ENCODE measurements around the gene PLEKHG4B. TPM values are rescaled to one million over a fixed set of nuclear protein-coding genes. Genes with fewer than 3 reads are reported as not detected.

The PLEKHG4B gene
- total RNA-seq, 1 donor from 2014 or later: not detected

- no peak for DNase-seq (ENCODE audit: low spot score in 2 of 2)
- H3K36me3 ChIP-seq: no peaks in the 10 kb centered on the region
- intact Hi-C loops (cut with DNase I): no loop called here
- TF ChIP-seq CTCF (IDR thresholded peaks at IDR 0.05): no peak
- peaks cover 0 to 7% of the 10 kb centered on the region in 2 donors for H3K9me3 ChIP-seq
- no peak overlapping the region for H3K27ac ChIP-seq
- H3K4me1 ChIP-seq: no peaks in the 10 kb centered on the region
- no peak overlapping the region for H3K4me3 ChIP-seq
- H3K27me3 ChIP-seq: no peaks in the 10 kb centered on the region
Measured at GRCh38 chr5:142246-142810, 50.4 kb downstream of the PLEKHG4B start.

GRCh38 chr5:143041-143440 lies 51.1 kb downstream of the PLEKHG4B start:
- Histone ChIP-seq H3K4me1 (no peaks in the 10 kb centered on the region), H3K27me3 (no peaks in the 10 kb centered on the region), H3K9me3 (peaks cover 6 to 7% of the 10 kb centered on the region in 2 donors), H3K36me3 (no peaks in the 10 kb centered on the region), H3K4me3 (no peak overlapping the region), H3K27ac (no peak overlapping the region)
- no peak for TF ChIP-seq CTCF (IDR thresholded peaks at IDR 0.05)
- peak in 1 of 2 donors; percentile 60 for DNase-seq (ENCODE audit: low spot score in 2 of 2)
- intact Hi-C loops (cut with DNase I): no loop called here

GRCh38 chr5:144941-145340 lies 53.0 kb downstream of the PLEKHG4B start:
- Histone ChIP-seq H3K4me3 (no peak overlapping the region), H3K4me1 (no peaks in the 10 kb centered on the region), H3K27me3 (no peaks in the 10 kb centered on the region), H3K27ac (no peak overlapping the region), H3K9me3 (peaks cover 7 to 8% of the 10 kb centered on the region in 2 donors), H3K36me3 (no peaks in the 10 kb centered on the region)
- no peak for DNase-seq (ENCODE audit: low spot score in 2 of 2)
- no peak for TF ChIP-seq CTCF (IDR thresholded peaks at IDR 0.05)
- intact Hi-C loops (cut with DNase I): no loop called here

- no peak for DNase-seq (ENCODE audit: low spot score in 2 of 2)
Measured at GRCh38 chr5:145585-146323, 53.8 kb downstream of the PLEKHG4B start.

GRCh38 chr5:147751-148150 lies 55.8 kb downstream of the PLEKHG4B start:
- Histone ChIP-seq H3K9me3 (peaks cover 7 to 8% of the 10 kb centered on the region in 2 donors), H3K4me3 (no peak overlapping the region), H3K36me3 (no peaks in the 10 kb centered on the region), H3K27ac (no peak overlapping the region), H3K27me3 (no peaks in the 10 kb centered on the region), H3K4me1 (no peaks in the 10 kb centered on the region)
- TF ChIP-seq CTCF (IDR thresholded peaks at IDR 0.05): no peak
- DNase-seq (ENCODE audit: low spot score in 2 of 2): no peak
- intact Hi-C loops (cut with DNase I): no loop called here

More at GRCh38 chr5:145585-146323, 53.8 kb downstream of the PLEKHG4B start:
- no peak overlapping the region for H3K27ac ChIP-seq
- TF ChIP-seq CTCF (IDR thresholded peaks at IDR 0.05): no peak
- no peak overlapping the region for H3K4me3 ChIP-seq
- H3K27me3 ChIP-seq: no peaks in the 10 kb centered on the region
- intact Hi-C loops (cut with DNase I): no loop called here
- H3K36me3 ChIP-seq: no peaks in the 10 kb centered on the region
- H3K4me1 ChIP-seq: no peaks in the 10 kb centered on the region
- H3K9me3 ChIP-seq: peaks cover 7 to 8% of the 10 kb centered on the region in 2 donors
